ENCODE results near the gene ACTN4. TPM values are rescaled to one million over a fixed set of nuclear protein-coding genes. Genes with fewer than 3 reads are reported as not detected.

The ACTN4 gene
- total RNA-seq, 1 donor, result 229 TPM

DNA sequence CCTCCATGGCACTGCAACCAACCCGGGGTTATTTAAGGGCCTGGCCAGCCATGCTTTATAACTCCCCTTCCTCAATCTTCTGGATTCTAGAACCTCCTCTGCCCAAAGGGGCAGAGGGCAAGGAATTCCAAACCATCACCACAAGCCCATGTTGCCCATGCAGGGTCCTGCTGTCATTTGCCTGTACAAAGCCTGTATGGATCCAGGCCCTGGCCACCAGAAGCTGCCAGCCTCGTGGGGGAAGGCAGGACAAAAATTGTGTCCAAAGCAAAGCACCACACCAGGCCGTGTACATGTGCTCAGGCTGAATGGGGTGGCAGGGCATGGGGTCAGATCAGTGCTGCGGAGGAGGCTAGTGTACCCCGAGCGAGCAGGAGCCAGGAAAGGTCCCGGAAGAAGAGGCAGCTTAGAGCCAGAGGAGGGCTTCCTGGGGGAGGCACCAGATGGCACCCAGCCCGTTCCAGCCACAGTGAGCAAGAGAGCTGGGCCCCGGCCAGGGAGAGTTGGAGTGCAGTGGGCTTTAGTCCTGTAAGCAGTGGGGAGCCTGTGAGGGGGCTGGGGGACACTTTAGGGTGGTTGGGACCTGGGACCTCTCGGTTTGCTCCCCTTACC is 61.1 kb downstream of the ACTN4 start:
- Histone ChIP-seq H3K4me3 (ENCODE audit: insufficient read depth, low read length) (no peak overlapping the region), H3K27me3 (ENCODE audit: insufficient read depth, low read length) (no peaks in the 10 kb centered on the region), H3K9me3 (ENCODE audit: low read depth, low read length) (no peaks in the 10 kb centered on the region), H3K4me1 (ENCODE audit: insufficient read depth, low read length) (peaks cover 47% of the 10 kb centered on the region), H3K4me2 (ENCODE audit: insufficient read depth, low read length) (no peak overlapping the region), H3K36me3 (ENCODE audit: insufficient read depth, low read length) (peaks cover 97% of the 10 kb centered on the region), H2AFZ (ENCODE audit: low read length) (no peak overlapping the region), H4K20me1 (ENCODE audit: insufficient read depth, low read length) (peaks cover 46% of the 10 kb centered on the region), H3K79me2 (ENCODE audit: insufficient read depth, low read length) (peaks cover 88% of the 10 kb centered on the region), H3K27ac (ENCODE audit: low read depth, low read length) (peak overlapping the region; percentile 65)
- peak; percentile 86 for DNase-seq (ENCODE audit: insufficient read length, low spot score, missing footprints)
- TF ChIP-seq CTCF (IDR thresholded peaks at IDR 0.05; ENCODE audit: extremely low read depth, low read depth, low read length), result no peak

GRCh38 chr19:38709119-38709518 is 61.7 kb downstream of the ACTN4 start:
- Histone ChIP-seq H4K20me1 (ENCODE audit: insufficient read depth, low read length) (peaks cover 52% of the 10 kb centered on the region), H3K4me3 (ENCODE audit: insufficient read depth, low read length) (no peak overlapping the region), H3K27me3 (ENCODE audit: insufficient read depth, low read length) (no peaks in the 10 kb centered on the region), H3K9me3 (ENCODE audit: low read depth, low read length) (no peaks in the 10 kb centered on the region), H3K27ac (ENCODE audit: low read depth, low read length) (peak overlapping the region; percentile 91), H3K4me2 (ENCODE audit: insufficient read depth, low read length) (no peak overlapping the region), H3K79me2 (ENCODE audit: insufficient read depth, low read length) (peaks cover 88% of the 10 kb centered on the region), H2AFZ (ENCODE audit: low read length) (no peak overlapping the region), H3K36me3 (ENCODE audit: insufficient read depth, low read length) (peaks cover 98% of the 10 kb centered on the region), H3K4me1 (ENCODE audit: insufficient read depth, low read length) (peaks cover 47% of the 10 kb centered on the region)
- no peak for TF ChIP-seq CTCF (IDR thresholded peaks at IDR 0.05; ENCODE audit: extremely low read depth, low read depth, low read length)
- peak; percentile 65 for DNase-seq (ENCODE audit: insufficient read length, low spot score, missing footprints)

DNA sequence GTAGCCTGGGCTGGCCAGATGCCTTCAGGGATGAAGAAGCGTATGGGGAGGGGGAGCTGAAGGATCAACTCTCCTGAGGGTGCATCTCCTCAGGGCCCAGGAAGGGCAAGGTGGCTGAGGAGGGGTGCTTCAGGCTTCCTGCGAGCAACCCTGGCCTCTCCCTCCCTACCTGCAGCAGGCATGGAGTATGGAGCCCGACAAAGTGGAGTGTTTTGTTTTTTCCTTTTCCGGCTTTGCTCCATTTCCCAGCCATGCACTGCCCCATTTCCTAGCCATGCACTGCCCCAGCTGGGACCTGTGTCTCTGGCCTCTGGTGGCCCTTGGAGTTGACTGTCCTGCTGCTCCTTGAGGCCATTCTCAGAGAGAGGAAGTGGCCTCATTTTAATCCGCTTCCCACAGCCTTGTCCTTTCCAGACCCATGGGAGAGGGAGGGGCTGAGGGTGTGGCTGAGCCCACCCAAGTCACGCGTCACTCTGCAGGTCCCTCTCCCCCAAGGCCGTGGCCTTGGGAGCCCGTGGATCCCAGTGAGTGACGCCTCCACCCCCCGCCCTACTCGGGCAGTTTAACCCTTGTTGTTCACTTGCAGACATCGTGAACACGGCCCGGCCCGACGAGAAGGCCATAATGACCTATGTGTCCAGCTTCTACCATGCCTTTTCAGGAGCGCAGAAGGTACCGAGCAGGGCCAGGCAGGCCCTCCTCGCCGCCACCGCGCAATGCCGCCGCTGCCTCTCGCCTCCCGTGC is 62.4 kb downstream of the ACTN4 start:
- H3K79me2 ChIP-seq (ENCODE audit: insufficient read depth, low read length), result peaks cover 88% of the 10 kb centered on the region
- H4K20me1 ChIP-seq (ENCODE audit: insufficient read depth, low read length), result peaks cover 46% of the 10 kb centered on the region
- peak overlapping the region; percentile 91 for H3K27ac ChIP-seq (ENCODE audit: low read depth, low read length)
- no peak overlapping the region for H2AFZ ChIP-seq (ENCODE audit: low read length)
- no peak overlapping the region for H3K4me2 ChIP-seq (ENCODE audit: insufficient read depth, low read length)
- peaks cover 47% of the 10 kb centered on the region for H3K4me1 ChIP-seq (ENCODE audit: insufficient read depth, low read length)
- H3K4me3 ChIP-seq (ENCODE audit: insufficient read depth, low read length), result no peak overlapping the region
- H3K36me3 ChIP-seq (ENCODE audit: insufficient read depth, low read length), result peaks cover 98% of the 10 kb centered on the region
- DNase-seq (ENCODE audit: insufficient read length, low spot score, missing footprints), result peak; percentile 71
- no peaks in the 10 kb centered on the region for H3K9me3 ChIP-seq (ENCODE audit: low read depth, low read length)
- H3K27me3 ChIP-seq (ENCODE audit: insufficient read depth, low read length), result no peaks in the 10 kb centered on the region
- no peak for TF ChIP-seq CTCF (IDR thresholded peaks at IDR 0.05; ENCODE audit: extremely low read depth, low read depth, low read length)

DNA sequence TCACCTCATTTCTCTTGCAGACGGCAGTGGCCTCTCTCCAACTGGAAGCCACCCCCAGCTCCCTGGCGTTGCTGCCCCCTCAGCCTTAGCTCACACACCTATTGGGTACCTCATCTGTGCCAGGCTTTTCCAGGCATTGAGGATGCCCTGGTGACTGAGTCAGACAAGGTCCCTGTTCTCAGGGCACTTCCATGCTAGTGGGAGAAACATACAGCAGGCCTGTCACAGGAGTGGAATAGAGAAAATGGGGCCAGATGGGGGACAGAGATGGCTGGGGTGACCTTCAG is 62.9 kb downstream of the ACTN4 start:
- Histone ChIP-seq H3K27me3 (ENCODE audit: insufficient read depth, low read length) (no peaks in the 10 kb centered on the region), H3K27ac (ENCODE audit: low read depth, low read length) (peak overlapping the region; percentile 91), H4K20me1 (ENCODE audit: insufficient read depth, low read length) (peaks cover 47% of the 10 kb centered on the region), H3K79me2 (ENCODE audit: insufficient read depth, low read length) (peaks cover 85% of the 10 kb centered on the region), H3K9me3 (ENCODE audit: low read depth, low read length) (no peaks in the 10 kb centered on the region), H2AFZ (ENCODE audit: low read length) (no peak overlapping the region), H3K4me3 (ENCODE audit: insufficient read depth, low read length) (no peak overlapping the region), H3K36me3 (ENCODE audit: insufficient read depth, low read length) (peaks cover 98% of the 10 kb centered on the region), H3K4me2 (ENCODE audit: insufficient read depth, low read length) (no peak overlapping the region), H3K4me1 (ENCODE audit: insufficient read depth, low read length) (peaks cover 47% of the 10 kb centered on the region)
- peak; percentile 41 for DNase-seq (ENCODE audit: insufficient read length, low spot score, missing footprints)
- no peak for TF ChIP-seq CTCF (IDR thresholded peaks at IDR 0.05; ENCODE audit: extremely low read depth, low read depth, low read length)
